ENCODE data around the gene RPP25L. TPM values are rescaled to one million over a fixed set of nuclear protein-coding genes. Genes with fewer than 3 reads are reported as not detected.

RPP25L gene
- total RNA-seq, 1 experiment from 2014 or later: 51.1 TPM

DNA sequence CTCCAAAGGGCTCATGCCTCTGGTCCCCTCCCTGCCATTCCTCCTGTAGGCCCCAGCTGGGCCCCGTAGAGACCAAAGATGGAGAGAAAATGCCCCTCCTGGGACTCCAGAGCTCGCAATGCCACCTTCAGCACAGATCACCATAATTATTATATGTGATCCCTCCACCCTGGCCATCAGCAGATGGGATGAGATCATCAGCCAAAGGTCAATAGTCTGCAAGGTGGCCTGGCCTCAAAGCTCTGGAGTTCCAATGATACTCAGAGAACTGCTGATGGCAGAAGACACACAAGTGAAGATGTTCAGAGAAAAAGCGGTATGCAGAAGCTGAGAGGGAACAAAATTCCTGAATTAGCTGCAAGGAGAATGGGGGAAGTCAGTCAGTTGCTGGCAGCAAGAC, 5.0 kb downstream of the RPP25L start (continued):
- TF ChIP-seq ZBTB33 (IDR thresholded peaks at IDR 0.05; ENCODE audit: extremely low read depth, insufficient replicate concordance, low read length): no peak
- no peak for TF ChIP-seq TCF7L2 (IDR thresholded peaks at IDR 0.05; ENCODE audit: borderline replicate concordance, extremely low read depth, insufficient read depth, insufficient read length)
- no peak for TF ChIP-seq ZNF274 (IDR thresholded peaks at IDR 0.05; ENCODE audit: low read depth, low read length)
- no peak for TF ChIP-seq YY1 (IDR thresholded peaks at IDR 0.05; ENCODE audit: extremely low read depth, insufficient replicate concordance, low read depth, low read length)
- no peak for TF ChIP-seq SP1 (IDR thresholded peaks at IDR 0.05; ENCODE audit: low read depth)
- TF ChIP-seq SIN3A (IDR thresholded peaks at IDR 0.05; ENCODE audit: low read depth): no peak

GRCh38 chr9:34606190-34606589, 5.7 kb downstream of the RPP25L start:
- RAD21 ChIA-PET (ENCODE audit: low non-redundant PET in 1 of 2, low total read pairs in 2 of 2, uncharacterized antibody in 2 of 2, unreplicated experiment in 2 of 2): no interaction called here
- no peaks in the 10 kb centered on the region for H3K36me3 ChIP-seq (ENCODE audit: control insufficient read depth in 1 of 2, insufficient read depth in 2 of 2, low read length in 2 of 2)

More at GRCh38 chr9:34606190-34606589, 5.7 kb downstream of the RPP25L start:
- intact Hi-C loops (cut with micrococcal nuclease): loop anchor here (10.0 kb wide), 1 partner anchor 351 kb away; no protein-coding TSS in a partner anchor
- Histone ChIP-seq H3K9me3 (ENCODE audit: control insufficient read depth in 1 of 2, insufficient read depth in 1 of 2, low read depth in 1 of 2, low read length in 2 of 2) (no peaks in the 10 kb centered on the region), H3K4me2 (ENCODE audit: low read length) (no peak overlapping the region), H3K4me1 (ENCODE audit: control insufficient read depth in 1 of 2, insufficient read depth in 2 of 2, low read length in 2 of 2) (peaks cover 0 to 18% of the 10 kb centered on the region in 2 experiments; a peak in 2 of 4 replicates), H3K9ac (ENCODE audit: low read length) (no peak overlapping the region), H4K20me1 (ENCODE audit: insufficient read depth) (no peaks in the 10 kb centered on the region), H3K27me3 (ENCODE audit: insufficient read depth, low read length) (no peaks in the 10 kb centered on the region), H3K27ac (ENCODE audit: low read depth, low read length) (no peak overlapping the region), H3K79me2 (ENCODE audit: insufficient read depth, low read length) (peaks cover 9% of the 10 kb centered on the region; the same call in 1 of the 2 replicates), H3K9me2 (ENCODE audit: insufficient read depth) (no peaks in the 10 kb centered on the region), H2AFZ (ENCODE audit: low read depth, low read length, poor library complexity, severe bottlenecking) (no peak overlapping the region), H3K4me3 (replicated peaks in 1 of 2; ENCODE audit: low read depth in 1 of 2, low read length in 2 of 2) (no peak overlapping the region)
- TF ChIP-seq JUND (IDR thresholded peaks at IDR 0.05) (no peak), ZFX (IDR thresholded peaks at IDR 0.05) (no peak), ZBTB33 (IDR thresholded peaks at IDR 0.05; ENCODE audit: extremely low read depth, insufficient replicate concordance, low read length) (no peak), EZH2 (IDR thresholded peaks at IDR 0.05) (no peak), SIN3A (IDR thresholded peaks at IDR 0.05; ENCODE audit: low read depth) (no peak), ZNF274 (IDR thresholded peaks at IDR 0.05; ENCODE audit: low read depth, low read length) (no peak), POLR2AphosphoS5 (IDR thresholded peaks at IDR 0.05; ENCODE audit: low read depth, low read length) (no peak), SP1 (IDR thresholded peaks at IDR 0.05; ENCODE audit: low read depth) (no peak), CBX3 (IDR thresholded peaks at IDR 0.05; ENCODE audit: low read depth) (no peak), MAX (IDR thresholded peaks at IDR 0.05) (no peak), SRF (IDR thresholded peaks at IDR 0.05; ENCODE audit: low read depth) (no peak), YY1 (IDR thresholded peaks at IDR 0.05; ENCODE audit: extremely low read depth, insufficient replicate concordance, low read depth, low read length) (no peak), EZH2phosphoT487 (IDR thresholded peaks at IDR 0.05; ENCODE audit: borderline replicate concordance) (no peak), POLR2A (IDR thresholded peaks at IDR 0.05; ENCODE audit: borderline replicate concordance, extremely low read depth, insufficient read depth, insufficient read length) (no peak), RAD21 (IDR thresholded peaks at IDR 0.05; ENCODE audit: low read depth) (no peak)
- TF ChIP-seq, protein P1, sequence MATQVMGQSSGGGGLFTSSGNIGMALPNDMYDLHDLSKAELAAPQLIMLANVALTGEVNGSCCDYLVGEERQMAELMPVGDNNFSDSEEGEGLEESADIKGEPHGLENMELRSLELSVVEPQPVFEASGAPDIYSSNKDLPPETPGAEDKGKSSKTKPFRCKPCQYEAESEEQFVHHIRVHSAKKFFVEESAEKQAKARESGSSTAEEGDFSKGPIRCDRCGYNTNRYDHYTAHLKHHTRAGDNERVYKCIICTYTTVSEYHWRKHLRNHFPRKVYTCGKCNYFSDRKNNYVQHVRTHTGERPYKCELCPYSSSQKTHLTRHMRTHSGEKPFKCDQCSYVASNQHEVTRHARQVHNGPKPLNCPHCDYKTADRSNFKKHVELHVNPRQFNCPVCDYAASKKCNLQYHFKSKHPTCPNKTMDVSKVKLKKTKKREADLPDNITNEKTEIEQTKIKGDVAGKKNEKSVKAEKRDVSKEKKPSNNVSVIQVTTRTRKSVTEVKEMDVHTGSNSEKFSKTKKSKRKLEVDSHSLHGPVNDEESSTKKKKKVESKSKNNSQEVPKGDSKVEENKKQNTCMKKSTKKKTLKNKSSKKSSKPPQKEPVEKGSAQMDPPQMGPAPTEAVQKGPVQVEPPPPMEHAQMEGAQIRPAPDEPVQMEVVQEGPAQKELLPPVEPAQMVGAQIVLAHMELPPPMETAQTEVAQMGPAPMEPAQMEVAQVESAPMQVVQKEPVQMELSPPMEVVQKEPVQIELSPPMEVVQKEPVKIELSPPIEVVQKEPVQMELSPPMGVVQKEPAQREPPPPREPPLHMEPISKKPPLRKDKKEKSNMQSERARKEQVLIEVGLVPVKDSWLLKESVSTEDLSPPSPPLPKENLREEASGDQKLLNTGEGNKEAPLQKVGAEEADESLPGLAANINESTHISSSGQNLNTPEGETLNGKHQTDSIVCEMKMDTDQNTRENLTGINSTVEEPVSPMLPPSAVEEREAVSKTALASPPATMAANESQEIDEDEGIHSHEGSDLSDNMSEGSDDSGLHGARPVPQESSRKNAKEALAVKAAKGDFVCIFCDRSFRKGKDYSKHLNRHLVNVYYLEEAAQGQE (IDR thresholded peaks at IDR 0.05; ENCODE audit: low read depth): no peak
- ChIA-PET CTCF (interaction anchor here (1.5 to 2.4 kb wide), 3 partner anchors 15 to 202 kb away, joined by 5 to 7 read pairs (median 6); no protein-coding TSS in a partner anchor), POLR2A (no interaction called here)
- ATAC-seq (no peak), DNase-seq (ENCODE audit: low read depth, low spot score) (no peak)
- BruUV-seq (replicated peaks): no TSS peak

Measured in HCT116 (cell line).